HG02571 (cell line): Measurements from ENCODE around the gene ATP11A.

ENCODE experiments used
- ATAC-seq: cut with Tn5 transposase; IDR thresholded peaks from one replicate; pipeline ENCODE4 v1.9.1; 2021; ENCODE audit warnings: mild to moderate bottlenecking, moderate library complexity; ENCODE audit not compliant: unreplicated experiment

ATP11A gene

GRCh38 chr13:112917056-112917664 lies 227.3 kb downstream of the ATP11A start:
- no peak for ATAC-seq

GRCh38 chr13:112917737-112918136 lies 227.9 kb downstream of the ATP11A start:
- ATAC-seq, result no peak

DNA sequence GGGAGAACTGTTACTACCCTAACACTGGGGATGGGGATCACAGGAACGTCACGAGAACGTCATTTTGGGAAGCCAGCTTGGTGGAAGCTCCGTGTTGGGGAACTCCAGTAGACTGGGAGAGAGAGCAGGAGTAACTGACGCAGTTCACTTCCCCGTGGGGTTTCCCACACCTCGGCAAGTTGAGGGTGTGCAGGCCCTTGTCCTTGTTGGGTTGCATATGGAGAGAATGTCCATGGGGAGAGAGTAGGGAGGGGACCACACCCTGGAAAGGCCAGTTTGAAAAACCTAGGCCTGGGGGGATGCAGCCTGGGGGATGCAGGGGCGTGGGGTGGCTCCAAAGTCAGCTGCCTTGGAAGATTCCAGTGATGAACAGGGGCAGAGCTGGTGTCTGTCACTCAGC lies 228.4 kb downstream of the ATP11A start:
- ATAC-seq, result no peak

DNA sequence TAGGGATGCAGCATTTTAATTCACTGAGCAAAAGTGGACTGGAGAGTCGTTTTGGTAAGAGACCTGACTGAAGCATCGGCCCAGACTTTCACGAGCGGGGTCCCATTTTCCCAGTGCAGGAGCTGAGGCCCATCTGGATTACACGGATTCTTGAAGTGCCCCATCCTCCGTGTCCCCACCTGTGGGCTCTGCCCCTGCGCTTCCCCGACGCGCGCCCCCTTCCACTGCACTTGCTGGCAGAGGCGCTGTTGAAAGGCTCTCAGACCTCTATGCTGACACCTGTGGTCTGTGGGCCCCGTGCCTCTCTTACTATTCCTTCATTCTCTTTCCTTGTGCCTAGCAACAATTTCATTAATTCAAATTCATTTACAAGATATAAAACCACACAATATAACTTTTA lies 228.9 kb downstream of the ATP11A start:
- ATAC-seq, result no peak

- ATAC-seq, result no peak
Observed at GRCh38 chr13:112923962-112924361, 234.1 kb downstream of the ATP11A start.

DNA sequence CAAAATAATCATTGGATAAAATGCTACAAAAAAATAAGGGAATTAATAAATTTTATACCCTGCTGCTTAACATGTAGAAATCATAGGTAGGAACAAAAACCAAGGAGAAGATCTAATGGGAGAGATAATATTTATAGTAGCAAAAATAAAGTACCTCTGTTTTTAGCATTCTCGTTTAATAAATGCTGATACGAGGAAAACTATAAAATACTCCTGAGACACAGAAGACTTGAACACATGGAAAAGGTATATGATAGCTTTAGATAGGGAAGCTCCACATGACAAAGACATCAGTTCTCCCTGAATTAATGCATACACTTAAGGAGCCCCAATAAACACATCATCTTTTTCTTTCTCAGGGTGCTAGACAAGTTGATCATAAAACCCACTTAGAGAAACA lies 234.5 kb downstream of the ATP11A start:
- ATAC-seq, result no peak

GRCh38 chr13:112926003-112926402 lies 236.2 kb downstream of the ATP11A start:
- ATAC-seq, result no peak

DNA sequence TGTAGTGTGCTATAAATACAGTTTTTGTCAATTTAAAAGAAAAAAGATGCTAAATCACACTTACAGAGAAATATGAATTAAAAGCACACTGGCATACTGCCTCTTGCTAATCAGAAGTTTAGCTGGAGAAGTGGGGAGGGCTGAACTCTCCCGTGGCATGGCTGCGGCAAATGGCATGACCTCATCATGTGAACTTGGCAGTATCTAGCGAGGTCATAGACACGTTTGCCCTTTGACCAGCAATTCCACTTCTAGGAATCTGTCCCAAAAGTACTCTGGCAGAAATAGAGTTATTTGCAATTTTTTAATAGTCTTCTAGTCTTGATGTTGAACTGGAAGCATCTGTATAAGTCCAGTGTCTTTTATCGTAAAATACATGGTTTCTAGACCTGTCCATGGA lies 237.2 kb downstream of the ATP11A start:
- ATAC-seq, result no peak

DNA sequence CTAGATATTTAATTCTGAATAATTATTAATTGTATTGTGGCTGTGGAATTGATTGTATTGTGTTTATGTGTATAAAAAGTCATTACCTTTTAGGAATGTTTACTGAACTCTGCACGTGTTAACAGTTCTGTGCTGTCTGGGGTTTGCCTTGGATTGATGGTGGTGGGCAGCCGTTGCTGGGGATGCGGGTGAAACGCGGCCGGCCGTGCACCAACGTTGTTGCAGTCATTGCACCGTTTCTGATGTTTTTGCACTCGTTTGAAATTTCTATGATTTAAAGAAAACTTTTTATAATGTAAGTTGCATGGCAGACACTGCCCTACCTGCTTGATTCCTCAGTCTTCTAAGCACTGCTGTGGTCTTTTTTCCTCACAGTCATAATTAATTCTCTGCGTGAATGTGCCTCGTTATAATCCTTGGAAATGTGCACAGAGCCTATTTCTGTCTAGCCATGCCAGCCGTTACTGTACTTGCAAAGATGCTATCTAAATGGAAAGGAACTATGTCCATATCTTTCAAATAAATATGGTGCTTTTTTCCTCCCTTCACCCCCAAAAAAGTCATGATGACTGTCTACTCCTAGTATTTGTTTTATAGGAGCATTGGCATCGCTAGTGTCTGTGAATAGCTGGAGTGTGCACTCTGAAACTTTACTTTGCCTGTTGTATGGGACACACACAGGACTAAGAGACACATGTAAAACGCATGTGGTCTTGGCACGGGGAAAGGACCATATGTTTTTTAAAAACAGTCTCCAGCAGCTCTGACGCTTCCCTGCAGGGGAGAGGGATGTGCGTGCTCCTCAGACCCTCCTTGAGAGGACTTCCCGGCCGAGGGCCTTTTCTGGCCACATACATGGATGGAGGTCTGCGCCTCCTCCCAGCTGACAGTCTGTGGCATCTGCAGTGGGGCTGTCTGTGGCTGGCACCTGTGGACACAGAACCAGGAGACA lies 238.5 kb downstream of the ATP11A start:
- no peak for ATAC-seq

GRCh38 chr13:112928972-112929782 lies 239.3 kb downstream of the ATP11A start:
- no peak for ATAC-seq

GRCh38 chr13:112929783-112930055 lies 239.9 kb downstream of the ATP11A start:
- no peak for ATAC-seq

DNA sequence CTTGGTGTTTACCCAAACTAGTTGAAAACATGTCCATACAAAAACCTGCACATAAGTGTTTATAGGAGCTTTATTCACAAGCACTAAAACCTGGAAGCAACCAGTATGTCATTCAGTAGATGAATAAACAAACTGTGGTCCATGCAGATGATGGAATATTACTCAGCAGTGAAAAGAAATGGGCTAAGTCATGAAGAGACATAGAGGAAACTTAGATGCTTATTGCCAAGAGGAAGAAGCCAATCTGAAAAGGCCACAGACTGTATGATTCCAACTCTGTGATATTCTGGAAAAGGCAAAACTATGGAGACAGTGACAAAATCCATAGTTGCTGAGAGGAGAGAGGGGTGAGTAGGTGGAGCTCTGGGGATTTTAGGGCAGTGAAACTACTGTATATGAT lies 240.4 kb downstream of the ATP11A start:
- ATAC-seq, result no peak

DNA sequence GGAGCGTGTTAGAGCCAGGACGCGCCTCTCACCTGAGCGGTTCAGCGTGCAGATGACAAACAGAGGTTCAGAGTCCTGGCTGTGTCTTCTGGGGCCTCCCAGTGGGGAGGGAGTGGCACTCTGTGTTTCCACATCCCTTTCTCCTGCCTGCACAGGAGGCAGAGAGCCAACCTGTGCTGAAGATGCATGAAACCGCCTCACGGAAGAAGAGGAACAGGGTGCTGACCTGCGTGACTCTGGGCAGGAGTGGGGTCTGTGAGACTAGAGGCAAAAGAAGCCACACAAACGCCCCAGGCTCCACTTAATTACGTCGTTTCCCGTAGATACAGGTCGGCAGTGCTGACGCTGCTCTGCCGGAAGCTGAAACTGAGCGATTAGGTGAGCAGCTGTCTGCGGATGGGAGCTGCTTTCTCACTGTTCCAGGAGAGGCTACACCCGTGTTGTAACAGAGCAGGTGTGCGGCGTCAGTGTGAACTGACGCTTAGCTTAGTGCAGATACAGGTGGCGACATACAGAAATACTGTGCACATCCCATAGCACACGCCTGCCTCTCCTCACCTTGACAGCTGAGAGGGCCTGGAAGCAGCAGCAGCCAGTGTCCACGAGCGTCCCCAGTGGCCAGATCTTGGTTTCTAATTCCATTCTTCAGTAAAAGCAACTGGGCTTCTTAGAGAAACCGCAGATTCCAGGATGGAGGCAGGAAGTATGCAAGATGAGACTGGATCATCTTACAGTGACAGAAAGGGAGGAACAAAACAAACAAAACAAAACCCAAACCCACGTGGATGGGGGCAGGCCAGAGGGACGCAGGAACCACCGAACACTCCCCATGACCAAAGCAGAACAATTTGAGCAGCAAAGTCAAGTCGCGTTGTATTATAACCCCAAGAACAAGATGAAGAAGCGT lies 241.4 kb downstream of the ATP11A start:
- ATAC-seq, result no peak

DNA sequence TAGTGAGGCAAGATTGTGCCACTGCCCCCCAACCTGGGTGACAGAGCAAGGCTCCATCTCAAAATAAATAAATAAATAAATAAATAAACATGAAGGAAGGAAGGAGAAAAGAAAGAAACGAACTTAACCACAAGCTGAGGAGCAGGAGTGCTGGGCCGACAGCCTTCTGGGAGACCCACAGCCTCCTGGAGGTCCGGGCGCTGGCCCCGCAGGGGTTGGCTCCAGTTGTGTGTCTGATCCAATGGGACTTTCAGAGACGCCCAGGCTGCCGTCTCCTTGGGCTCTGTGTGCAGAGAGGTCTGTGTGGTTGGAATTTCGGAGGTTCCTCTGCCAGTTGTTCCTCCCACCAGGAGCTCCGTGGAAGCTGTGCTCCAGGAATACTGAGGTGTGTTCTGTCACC lies 243.1 kb downstream of the ATP11A start:
- ATAC-seq, result no peak

- no peak for ATAC-seq
Observed at GRCh38 chr13:112933649-112934048, 243.8 kb downstream of the ATP11A start.

DNA sequence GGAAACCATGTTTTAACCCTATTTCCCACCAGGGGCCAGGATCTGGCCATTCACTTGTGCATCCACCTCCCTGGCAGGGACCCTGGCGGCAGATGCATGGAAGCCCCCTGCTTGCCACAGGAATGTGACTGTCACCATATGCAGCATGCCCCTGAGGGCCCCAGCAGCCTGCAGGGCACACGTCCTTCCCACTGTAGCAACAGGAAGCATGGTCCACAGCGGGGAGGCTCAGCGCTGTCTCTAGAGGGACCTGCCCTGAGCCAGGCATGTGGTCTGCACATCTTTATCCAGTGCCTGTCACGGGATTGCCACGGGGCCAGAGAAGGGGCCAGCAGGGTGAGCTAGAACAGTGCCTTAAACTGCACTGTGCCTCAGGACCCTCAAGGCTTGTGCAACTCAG lies 244.2 kb downstream of the ATP11A start:
- ATAC-seq, result no peak
